ENCODE data around the gene CLTC. TPM values are rescaled to one million over a fixed set of nuclear protein-coding genes. Genes with fewer than 3 reads are reported as not detected.

CLTC gene
- total RNA-seq, 1 experiment from 2014 or later: 162 TPM

- H3K4me2 ChIP-seq (ENCODE audit: low read depth, low read length, poor library complexity, severe bottlenecking): no peak overlapping the region
- peaks cover 95% of the 10 kb centered on the region for H3K79me2 ChIP-seq (ENCODE audit: low read length)
- H3K27ac ChIP-seq (ENCODE audit: low read length): no peak overlapping the region
These were observed 103.9 kb downstream of the CLTC start for GRCh38 chr17:59723607-59724006.

DNA sequence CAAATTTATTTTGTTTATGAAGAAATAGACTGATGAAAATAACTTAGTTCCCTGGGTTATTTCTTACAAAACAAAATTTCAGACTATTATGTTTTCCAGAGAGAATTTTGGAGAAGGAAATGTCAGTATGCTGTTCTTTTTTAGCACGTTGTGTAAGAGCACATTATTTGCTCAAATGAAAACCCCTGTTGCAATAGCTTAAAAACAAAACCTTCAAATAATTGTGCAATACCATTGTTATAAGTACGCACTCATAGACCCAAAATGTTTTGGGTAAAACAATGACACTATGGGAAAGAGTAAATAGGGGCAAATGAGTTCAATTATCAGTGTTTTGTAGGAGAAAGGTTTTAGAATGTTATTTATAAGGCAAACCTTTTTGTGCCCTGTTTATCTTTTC is 106.0 kb downstream of the CLTC start:
- no peaks in the 10 kb centered on the region for H3K9me3 ChIP-seq (ENCODE audit: low read length)
- peaks cover 95% of the 10 kb centered on the region for H3K79me2 ChIP-seq (ENCODE audit: low read length)
- H3K27ac ChIP-seq (ENCODE audit: low read length): no peak overlapping the region
- H3K27me3 ChIP-seq (ENCODE audit: low read length): no peaks in the 10 kb centered on the region
- no peak overlapping the region for H3K4me3 ChIP-seq (ENCODE audit: low read length)
- DNase-seq: no peak
- H3K9me2 ChIP-seq (replicated peaks; ENCODE audit: insufficient read depth, low read length): no peaks in the 10 kb centered on the region
- no peak overlapping the region for H3K9ac ChIP-seq (ENCODE audit: low read length)
- H3K36me3 ChIP-seq (ENCODE audit: insufficient read depth, low read length): no peaks in the 10 kb centered on the region
- H3K4me2 ChIP-seq (ENCODE audit: low read depth, low read length, poor library complexity, severe bottlenecking): no peak overlapping the region
- H4K20me1 ChIP-seq (ENCODE audit: insufficient read depth, low read depth, low read length): no peaks in the 10 kb centered on the region
- no peak overlapping the region for H2AFZ ChIP-seq (ENCODE audit: low read length)
- H3K4me1 ChIP-seq (ENCODE audit: low read length): peaks cover 4% of the 10 kb centered on the region; the same call in 1 of the 2 replicates

More at GRCh38 chr17:59723607-59724006, 103.9 kb downstream of the CLTC start:
- H3K27me3 ChIP-seq (ENCODE audit: low read length): no peaks in the 10 kb centered on the region
- no peak for DNase-seq
- no peak overlapping the region for H3K9ac ChIP-seq (ENCODE audit: low read length)
- H3K36me3 ChIP-seq (ENCODE audit: insufficient read depth, low read length): no peaks in the 10 kb centered on the region
- no peak overlapping the region for H2AFZ ChIP-seq (ENCODE audit: low read length)
- H3K4me3 ChIP-seq (ENCODE audit: low read length): no peak overlapping the region
- no peaks in the 10 kb centered on the region for H3K9me2 ChIP-seq (replicated peaks; ENCODE audit: insufficient read depth, low read length)
- no peaks in the 10 kb centered on the region for H3K9me3 ChIP-seq (ENCODE audit: low read length)
- H3K4me1 ChIP-seq (ENCODE audit: low read length): no peaks in the 10 kb centered on the region
- H4K20me1 ChIP-seq (ENCODE audit: insufficient read depth, low read depth, low read length): no peaks in the 10 kb centered on the region

DNA sequence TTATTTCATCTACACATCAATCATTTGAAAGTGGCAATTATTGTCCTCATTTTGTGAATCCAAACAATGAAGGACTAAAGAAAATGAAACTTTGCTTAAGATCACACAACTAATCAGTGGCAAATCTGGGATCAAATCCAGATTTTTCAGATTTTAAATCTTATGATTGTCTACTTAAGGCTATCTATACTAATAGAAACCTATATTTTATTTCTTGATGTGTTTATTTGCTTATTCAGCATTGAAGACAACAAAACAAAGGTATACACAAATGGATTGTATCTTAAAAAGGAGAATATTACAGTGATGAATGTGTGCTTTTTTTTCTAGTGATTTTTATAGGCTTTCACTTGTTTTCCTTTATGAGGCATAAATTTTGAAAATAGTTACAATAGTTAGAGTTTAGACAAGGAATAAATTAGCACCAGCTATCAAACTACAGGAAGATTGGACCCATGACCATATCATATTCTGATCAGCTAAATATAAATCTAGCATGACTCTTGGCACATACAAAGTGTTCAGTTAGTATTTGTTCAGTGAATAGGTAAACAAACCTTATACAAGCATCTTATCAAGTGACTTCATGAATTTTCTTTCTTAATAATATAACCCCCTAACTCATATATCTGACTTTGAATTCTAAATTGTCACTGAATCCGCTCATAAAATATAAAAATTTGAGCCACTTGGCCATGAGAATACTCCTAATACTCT is 108.3 kb downstream of the CLTC start:
- Histone ChIP-seq H3K27ac (ENCODE audit: low read length) (no peak overlapping the region), H3K79me2 (ENCODE audit: low read length) (peaks cover 89% of the 10 kb centered on the region), H4K20me1 (ENCODE audit: insufficient read depth, low read depth, low read length) (no peaks in the 10 kb centered on the region), H3K9ac (ENCODE audit: low read length) (no peak overlapping the region), H3K27me3 (ENCODE audit: low read length) (no peaks in the 10 kb centered on the region), H3K4me1 (ENCODE audit: low read length) (peaks cover 4% of the 10 kb centered on the region; the same call in 1 of the 2 replicates), H3K36me3 (ENCODE audit: insufficient read depth, low read length) (no peaks in the 10 kb centered on the region), H3K9me2 (replicated peaks; ENCODE audit: insufficient read depth, low read length) (no peaks in the 10 kb centered on the region), H3K4me2 (ENCODE audit: low read depth, low read length, poor library complexity, severe bottlenecking) (no peak overlapping the region), H3K4me3 (ENCODE audit: low read length) (no peak overlapping the region), H3K9me3 (ENCODE audit: low read length) (no peaks in the 10 kb centered on the region), H2AFZ (ENCODE audit: low read length) (no peak overlapping the region)
- DNase-seq: no peak

DNA sequence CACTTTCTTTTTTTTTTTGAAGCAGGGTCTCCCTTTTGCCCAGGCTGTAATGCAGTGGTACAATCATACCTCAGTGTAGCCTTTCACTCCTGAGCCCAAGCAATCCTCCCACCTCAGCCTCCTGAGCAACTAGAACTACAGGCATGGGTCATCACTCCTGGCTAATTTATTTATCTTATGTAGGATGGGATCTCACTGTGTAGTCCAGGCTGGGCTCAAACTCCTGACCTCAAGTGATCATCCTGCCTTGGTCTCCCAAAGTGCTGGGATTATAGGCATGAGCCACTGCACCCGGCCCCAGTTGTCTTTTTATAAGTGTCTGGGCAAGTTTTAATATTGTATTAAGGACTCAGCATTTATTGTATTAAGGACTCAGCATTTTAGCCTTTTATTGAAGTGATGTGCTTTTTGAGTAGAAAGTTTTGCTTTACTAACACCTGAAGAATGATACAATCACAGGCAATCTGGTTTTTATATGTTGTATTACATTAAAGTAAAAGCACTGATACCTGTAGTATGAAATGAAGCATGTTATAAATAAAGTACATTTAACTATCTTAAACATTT is 110.7 kb downstream of the CLTC start:
- Histone ChIP-seq H3K4me2 (ENCODE audit: low read depth, low read length, poor library complexity, severe bottlenecking) (no peak overlapping the region), H3K27me3 (ENCODE audit: low read length) (no peaks in the 10 kb centered on the region), H3K4me3 (ENCODE audit: low read length) (no peak overlapping the region), H3K9me3 (ENCODE audit: low read length) (no peaks in the 10 kb centered on the region), H2AFZ (ENCODE audit: low read length) (no peak overlapping the region), H3K4me1 (ENCODE audit: low read length) (peaks cover 4% of the 10 kb centered on the region; the same call in 1 of the 2 replicates), H3K36me3 (ENCODE audit: insufficient read depth, low read length) (peaks cover 4% of the 10 kb centered on the region; the same call in 1 of the 2 replicates), H3K9me2 (replicated peaks; ENCODE audit: insufficient read depth, low read length) (no peaks in the 10 kb centered on the region), H4K20me1 (ENCODE audit: insufficient read depth, low read depth, low read length) (no peaks in the 10 kb centered on the region), H3K27ac (ENCODE audit: low read length) (no peak overlapping the region), H3K9ac (ENCODE audit: low read length) (no peak overlapping the region), H3K79me2 (ENCODE audit: low read length) (peaks cover 83% of the 10 kb centered on the region)
- no peak for DNase-seq

- no peak overlapping the region for H3K4me3 ChIP-seq (ENCODE audit: low read length)
- H3K4me1 ChIP-seq (ENCODE audit: low read length): peaks cover 4% of the 10 kb centered on the region; the same call in 1 of the 2 replicates
- H3K79me2 ChIP-seq (ENCODE audit: low read length): peaks cover 52% of the 10 kb centered on the region
- no peak overlapping the region for H2AFZ ChIP-seq (ENCODE audit: low read length)
- H3K27ac ChIP-seq (ENCODE audit: low read length): no peak overlapping the region
- DNase-seq: no peak
- H3K36me3 ChIP-seq (ENCODE audit: insufficient read depth, low read length): peaks cover 9% of the 10 kb centered on the region; the same call in 1 of the 2 replicates
- H4K20me1 ChIP-seq (ENCODE audit: insufficient read depth, low read depth, low read length): no peaks in the 10 kb centered on the region
- H3K27me3 ChIP-seq (ENCODE audit: low read length): no peaks in the 10 kb centered on the region
- H3K9me2 ChIP-seq (replicated peaks; ENCODE audit: insufficient read depth, low read length): no peaks in the 10 kb centered on the region
- no peak overlapping the region for H3K4me2 ChIP-seq (ENCODE audit: low read depth, low read length, poor library complexity, severe bottlenecking)
- no peaks in the 10 kb centered on the region for H3K9me3 ChIP-seq (ENCODE audit: low read length)
- no peak overlapping the region for H3K9ac ChIP-seq (ENCODE audit: low read length)
These were observed 114.0 kb downstream of the CLTC start for GRCh38 chr17:59733697-59734096.

DNA sequence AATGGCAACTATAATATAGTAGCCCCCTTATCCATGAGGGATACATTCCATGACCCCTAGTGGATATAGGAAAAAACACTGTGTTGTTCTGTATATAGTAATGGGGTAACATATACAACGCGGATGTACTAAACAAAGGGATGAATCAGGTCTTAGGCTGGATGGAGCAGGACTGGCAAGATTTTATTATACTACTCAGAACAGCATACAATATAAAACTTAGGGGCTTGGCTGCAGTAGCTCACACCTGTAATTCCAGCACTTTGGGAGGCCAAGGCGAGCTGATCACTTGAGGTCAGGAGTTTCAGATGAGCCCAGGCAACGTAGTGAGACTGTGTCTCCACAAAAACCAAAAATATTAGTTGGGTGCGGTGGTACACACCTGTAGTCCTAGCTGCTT is 114.5 kb downstream of the CLTC start:
- Histone ChIP-seq H4K20me1 (ENCODE audit: insufficient read depth, low read depth, low read length) (no peaks in the 10 kb centered on the region), H3K79me2 (ENCODE audit: low read length) (peaks cover 49% of the 10 kb centered on the region), H2AFZ (ENCODE audit: low read length) (no peak overlapping the region), H3K36me3 (ENCODE audit: insufficient read depth, low read length) (peaks cover 13% of the 10 kb centered on the region; the same call in 1 of the 2 replicates), H3K4me1 (ENCODE audit: low read length) (peaks cover 4% of the 10 kb centered on the region; the same call in 1 of the 2 replicates), H3K27me3 (ENCODE audit: low read length) (no peaks in the 10 kb centered on the region), H3K4me3 (ENCODE audit: low read length) (no peak overlapping the region), H3K4me2 (ENCODE audit: low read depth, low read length, poor library complexity, severe bottlenecking) (no peak overlapping the region), H3K27ac (ENCODE audit: low read length) (no peak overlapping the region), H3K9ac (ENCODE audit: low read length) (no peak overlapping the region), H3K9me3 (ENCODE audit: low read length) (no peaks in the 10 kb centered on the region), H3K9me2 (replicated peaks; ENCODE audit: insufficient read depth, low read length) (no peaks in the 10 kb centered on the region)
- no peak for DNase-seq

DNA sequence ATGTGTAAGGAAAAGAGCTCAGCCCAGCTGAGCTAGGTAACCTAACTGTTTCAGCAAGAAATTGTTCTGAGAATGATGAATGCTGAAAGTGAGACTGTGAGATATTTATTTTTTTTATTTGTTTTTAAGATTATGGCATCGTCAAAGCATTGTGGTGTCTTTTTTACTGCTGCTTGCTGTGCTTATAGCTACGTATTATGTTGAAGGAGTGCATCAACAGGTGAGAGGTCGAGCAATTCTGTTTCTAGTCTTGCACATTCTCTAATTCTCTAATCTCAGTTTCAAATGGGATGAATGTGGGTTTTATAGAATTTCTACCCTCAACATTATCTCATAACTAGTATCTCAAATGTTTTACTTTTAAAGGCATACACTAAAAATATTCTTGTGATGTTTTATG is 117.6 kb downstream of the CLTC start:
- H2AFZ ChIP-seq (ENCODE audit: low read length): no peak overlapping the region
- no peak overlapping the region for H3K9ac ChIP-seq (ENCODE audit: low read length)
- H3K4me2 ChIP-seq (ENCODE audit: low read depth, low read length, poor library complexity, severe bottlenecking): no peak overlapping the region
- H3K27me3 ChIP-seq (ENCODE audit: low read length): no peaks in the 10 kb centered on the region
- no peaks in the 10 kb centered on the region for H3K9me2 ChIP-seq (replicated peaks; ENCODE audit: insufficient read depth, low read length)
- peaks cover 19% of the 10 kb centered on the region; the same call in 1 of the 2 replicates for H3K36me3 ChIP-seq (ENCODE audit: insufficient read depth, low read length)
- H3K79me2 ChIP-seq (ENCODE audit: low read length): peaks cover 31% of the 10 kb centered on the region
- H3K4me1 ChIP-seq (ENCODE audit: low read length): no peaks in the 10 kb centered on the region
- DNase-seq: no peak
- H4K20me1 ChIP-seq (ENCODE audit: insufficient read depth, low read depth, low read length): no peaks in the 10 kb centered on the region
- H3K9me3 ChIP-seq (ENCODE audit: low read length): no peaks in the 10 kb centered on the region
- H3K4me3 ChIP-seq (ENCODE audit: low read length): no peak overlapping the region
- no peak overlapping the region for H3K27ac ChIP-seq (ENCODE audit: low read length)

DNA sequence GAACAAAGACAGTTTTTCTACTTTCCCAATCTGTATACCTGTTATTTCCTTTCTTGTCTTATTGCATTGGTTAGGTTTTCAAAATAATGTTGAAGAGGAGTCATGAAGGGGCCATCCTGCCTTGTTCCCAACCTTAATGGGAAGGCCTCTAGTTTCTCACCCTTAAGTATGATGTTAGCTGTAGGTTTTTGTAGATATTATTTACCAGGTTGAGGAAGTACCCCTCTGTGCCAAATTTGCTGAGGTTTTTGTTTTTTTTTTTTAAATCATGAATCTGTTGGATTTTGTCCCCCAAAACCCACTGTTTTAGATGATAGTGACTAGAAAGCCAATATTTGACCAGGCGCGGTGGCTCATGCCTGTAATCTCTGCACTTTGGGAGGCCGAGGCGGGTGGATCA is 124.1 kb downstream of the CLTC start:
- Histone ChIP-seq H3K79me2 (ENCODE audit: low read length) (peaks cover 15% of the 10 kb centered on the region), H2AFZ (ENCODE audit: low read length) (no peak overlapping the region), H3K27ac (ENCODE audit: low read length) (no peak overlapping the region), H3K4me1 (ENCODE audit: low read length) (peaks cover 8% of the 10 kb centered on the region; the same call in 1 of the 2 replicates), H3K4me2 (ENCODE audit: low read depth, low read length, poor library complexity, severe bottlenecking) (no peak overlapping the region), H3K4me3 (ENCODE audit: low read length) (no peak overlapping the region), H3K36me3 (ENCODE audit: insufficient read depth, low read length) (peaks cover 18% of the 10 kb centered on the region; the same call in 1 of the 2 replicates), H3K9me2 (replicated peaks; ENCODE audit: insufficient read depth, low read length) (no peaks in the 10 kb centered on the region), H3K27me3 (ENCODE audit: low read length) (no peaks in the 10 kb centered on the region), H3K9ac (ENCODE audit: low read length) (no peak overlapping the region), H3K9me3 (ENCODE audit: low read length) (no peaks in the 10 kb centered on the region; the same call in 1 of the 2 replicates), H4K20me1 (ENCODE audit: insufficient read depth, low read depth, low read length) (no peaks in the 10 kb centered on the region)
- no peak for DNase-seq

Data from Karpas-422 (cell line).